Activated CD4-positive, alpha-beta T cell treated with anti-CD3 and anti-CD28 coated beads, Interleukin-10, Interleukin-2, amounts not matched to agents 100 ng/mL and 50 ng/mL, durations not matched to agents 16 hours and 8 hours (primary cell): ENCODE data around the gene TNFAIP8L1.

ENCODE experiments used
- DNase-seq: peaks from one replicate; pipeline ENCODE4 v3.0.0-alpha.2; 2020

TNFAIP8L1 gene

DNA sequence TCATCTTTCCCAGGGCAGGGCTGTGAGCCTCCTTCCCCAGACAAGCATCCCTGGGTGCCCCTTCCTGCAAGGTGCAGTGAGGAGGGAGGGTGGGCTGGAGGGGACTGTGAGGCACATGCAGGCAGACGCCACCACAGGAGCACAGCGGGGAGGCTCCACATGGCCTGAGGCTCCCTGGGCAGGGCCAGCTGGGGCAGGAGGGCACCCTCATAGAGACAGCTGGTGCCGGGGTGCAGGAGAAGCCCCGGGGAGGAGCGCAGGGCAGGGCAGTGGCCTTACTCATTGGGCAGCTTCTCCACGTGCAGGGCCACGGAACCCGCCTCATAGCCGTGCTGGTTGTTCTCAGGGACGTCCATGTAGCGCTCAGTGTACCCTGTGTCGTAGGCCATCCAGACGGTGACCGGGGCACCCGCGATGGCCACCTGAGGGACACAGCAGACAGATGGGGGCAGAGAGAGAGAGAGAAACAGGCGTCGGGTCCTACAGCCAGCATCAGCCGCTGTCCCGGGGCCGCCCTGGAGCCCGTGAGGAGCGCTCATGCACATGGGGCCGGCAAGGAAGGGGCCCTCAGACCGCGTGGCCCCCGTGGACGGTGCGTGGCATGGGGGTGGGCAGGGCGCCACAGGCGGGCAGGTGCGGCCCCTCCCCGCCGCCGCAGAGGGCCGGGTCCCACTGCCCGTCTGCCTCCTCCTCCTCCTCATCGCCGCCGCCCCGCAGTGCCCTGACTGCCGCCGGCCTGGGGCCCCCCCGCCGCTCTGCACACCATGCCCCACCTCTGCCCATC, 43.3 kb downstream of the TNFAIP8L1 start:
- DNase-seq = no peak

DNA sequence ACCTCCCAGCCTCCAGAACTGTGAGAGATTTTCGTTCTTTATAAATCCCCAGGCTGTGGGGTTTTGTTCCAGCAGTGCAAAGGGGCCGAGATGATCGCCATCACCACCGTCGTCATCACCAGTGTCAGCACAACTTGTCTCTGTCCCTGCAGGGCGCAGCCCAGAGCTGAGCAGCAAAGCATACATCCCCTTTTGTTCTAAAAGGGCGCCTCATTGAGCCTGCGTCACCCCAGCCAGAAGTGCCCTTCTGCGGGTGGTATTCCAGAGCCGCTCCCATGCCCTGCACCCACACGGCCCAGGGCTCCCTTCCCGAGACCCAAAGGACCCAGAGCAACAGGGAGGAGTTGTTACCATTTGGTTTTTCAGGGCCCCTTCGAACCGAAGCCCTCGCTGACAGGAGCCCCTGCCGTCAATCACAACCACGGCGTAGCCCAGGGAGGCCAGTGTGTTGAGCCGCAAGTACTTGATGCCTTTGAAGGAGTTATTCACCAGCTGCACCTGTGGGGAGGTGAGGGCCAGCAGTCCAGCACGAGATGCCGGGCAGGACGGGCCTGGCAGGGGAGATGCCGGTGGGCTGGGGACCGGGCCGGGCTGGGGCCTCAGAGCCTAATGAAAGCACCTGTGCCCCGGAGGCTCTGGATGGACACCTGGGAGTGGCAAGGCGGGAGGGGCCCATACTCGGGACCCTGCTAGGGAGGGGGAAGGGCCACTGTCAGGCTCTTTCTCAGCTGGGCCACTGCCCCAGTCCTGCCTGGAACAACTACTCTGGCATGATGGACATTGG, 45.2 kb downstream of the TNFAIP8L1 start:
- no peak for DNase-seq

- no peak for DNase-seq
These were observed 47.4 kb downstream of the TNFAIP8L1 start for GRCh38 chr19:4686700-4687099.

DNA sequence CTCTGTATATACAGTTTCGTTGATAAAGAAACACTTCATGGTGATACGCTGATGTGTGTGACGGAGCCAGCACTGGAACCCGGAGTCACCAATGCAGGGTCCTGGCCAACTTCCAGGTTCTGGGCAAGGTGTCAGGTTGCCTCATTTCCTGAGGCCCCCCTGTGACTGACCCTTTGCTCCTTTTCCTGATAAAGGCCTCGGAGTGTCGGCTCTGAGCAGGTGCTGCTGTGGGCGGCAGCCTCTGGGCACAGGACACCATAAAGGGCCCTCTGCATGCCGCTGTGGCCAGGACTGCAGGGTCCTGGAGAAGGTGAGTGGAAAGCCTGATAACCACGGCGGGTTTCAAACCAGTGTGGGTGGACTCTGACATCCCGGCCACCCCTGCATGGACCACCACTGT, 48.1 kb downstream of the TNFAIP8L1 start:
- no peak for DNase-seq

DNA sequence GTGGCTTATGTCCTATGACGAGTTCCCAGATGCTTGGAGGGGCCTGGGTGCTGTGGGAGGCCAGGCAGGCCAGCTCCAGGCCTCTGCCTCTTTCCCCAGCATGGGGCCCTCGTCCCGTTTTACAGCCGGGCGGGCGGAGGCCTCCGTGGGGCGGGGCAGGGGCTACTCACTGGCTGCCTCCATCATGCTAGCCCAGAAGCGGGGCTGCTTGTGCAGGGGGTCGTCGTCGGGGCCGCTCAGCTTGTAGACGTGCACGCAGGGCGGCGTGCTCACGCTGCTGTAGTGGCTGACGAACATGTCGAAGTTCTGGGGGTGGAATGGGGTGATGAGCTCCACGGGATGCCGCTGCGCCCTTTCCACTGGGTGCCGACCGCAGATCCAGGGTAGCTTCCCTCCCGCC, 49.3 kb downstream of the TNFAIP8L1 start:
- DNase-seq = no peak

GRCh38 chr19:4689403-4689802, 50.1 kb downstream of the TNFAIP8L1 start:
- no peak for DNase-seq

- DNase-seq = no peak
These were observed 51.0 kb downstream of the TNFAIP8L1 start for GRCh38 chr19:4690361-4690760.

DNA sequence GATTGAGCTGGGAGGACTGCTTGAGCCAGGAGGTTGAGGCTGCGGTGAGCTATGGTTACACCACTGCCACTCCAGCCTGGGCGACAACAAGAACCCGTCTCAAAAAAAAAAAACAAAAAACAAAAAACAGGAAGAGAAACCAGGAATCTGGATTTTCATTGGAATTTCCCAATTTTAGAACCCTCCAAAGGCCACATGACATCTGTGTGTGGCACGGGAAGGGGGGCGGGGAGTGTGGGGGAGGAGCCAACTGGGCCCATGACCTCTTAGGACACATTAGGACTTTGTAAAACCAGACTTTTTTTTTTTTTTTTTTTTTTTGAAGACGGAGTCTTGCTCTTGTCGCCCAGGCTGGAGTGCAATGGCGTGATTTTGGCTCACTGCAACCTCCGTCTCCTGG, 52.1 kb downstream of the TNFAIP8L1 start:
- DNase-seq = no peak

DNA sequence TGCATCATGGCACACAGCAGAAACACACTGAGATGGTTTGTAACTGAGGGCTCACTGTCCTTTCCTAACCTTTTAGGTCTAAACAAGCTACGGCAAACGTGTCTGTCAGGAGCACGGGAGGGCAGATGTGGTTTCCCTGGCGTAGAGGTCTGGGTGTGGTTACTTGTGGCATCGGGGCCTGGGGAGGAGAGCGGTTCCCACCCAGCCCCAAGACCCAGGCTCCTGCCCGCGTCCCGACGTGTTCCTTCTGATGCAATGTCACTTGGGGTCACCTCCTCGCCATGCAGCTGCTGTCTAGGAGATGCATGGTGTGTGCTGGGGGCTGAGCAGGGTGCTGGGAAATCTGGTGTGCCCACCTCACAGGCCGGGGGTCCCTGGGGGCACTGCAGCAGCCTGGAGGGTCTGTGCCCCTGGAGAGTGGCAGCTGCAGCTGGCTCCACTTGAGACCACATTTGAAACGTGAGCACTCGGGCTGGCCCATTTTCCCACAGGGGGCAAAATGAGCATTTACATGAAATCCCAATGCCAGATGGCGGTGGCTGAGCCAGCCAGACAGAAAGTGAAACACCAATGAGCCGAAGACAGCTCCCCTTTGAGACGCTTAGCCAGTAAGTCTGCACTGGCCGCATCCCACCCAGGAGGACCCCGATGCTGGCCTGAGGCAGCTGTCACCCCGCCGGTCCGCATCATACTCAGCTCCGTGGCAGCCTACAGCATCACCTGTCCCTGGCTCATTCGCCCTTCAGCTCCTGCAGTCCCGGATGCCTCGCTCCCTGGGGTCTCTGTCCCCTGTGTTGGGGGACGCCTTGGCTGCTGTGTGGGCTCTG, 53.1 kb downstream of the TNFAIP8L1 start:
- DNase-seq = no peak

DNA sequence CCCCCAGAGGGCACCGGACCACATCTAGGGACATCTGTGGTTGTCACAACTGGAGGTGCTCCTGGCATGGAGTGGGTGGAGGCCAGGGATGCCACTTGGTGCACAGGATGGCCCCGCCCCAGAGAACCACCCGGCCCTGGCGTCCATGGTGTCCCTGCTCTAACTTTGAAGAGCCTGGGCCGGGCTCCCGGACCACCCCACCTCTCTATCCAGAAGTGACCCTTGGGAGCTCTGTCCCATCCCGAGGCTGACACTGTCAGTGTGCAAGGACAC, 53.7 kb downstream of the TNFAIP8L1 start:
- DNase-seq = no peak

DNA sequence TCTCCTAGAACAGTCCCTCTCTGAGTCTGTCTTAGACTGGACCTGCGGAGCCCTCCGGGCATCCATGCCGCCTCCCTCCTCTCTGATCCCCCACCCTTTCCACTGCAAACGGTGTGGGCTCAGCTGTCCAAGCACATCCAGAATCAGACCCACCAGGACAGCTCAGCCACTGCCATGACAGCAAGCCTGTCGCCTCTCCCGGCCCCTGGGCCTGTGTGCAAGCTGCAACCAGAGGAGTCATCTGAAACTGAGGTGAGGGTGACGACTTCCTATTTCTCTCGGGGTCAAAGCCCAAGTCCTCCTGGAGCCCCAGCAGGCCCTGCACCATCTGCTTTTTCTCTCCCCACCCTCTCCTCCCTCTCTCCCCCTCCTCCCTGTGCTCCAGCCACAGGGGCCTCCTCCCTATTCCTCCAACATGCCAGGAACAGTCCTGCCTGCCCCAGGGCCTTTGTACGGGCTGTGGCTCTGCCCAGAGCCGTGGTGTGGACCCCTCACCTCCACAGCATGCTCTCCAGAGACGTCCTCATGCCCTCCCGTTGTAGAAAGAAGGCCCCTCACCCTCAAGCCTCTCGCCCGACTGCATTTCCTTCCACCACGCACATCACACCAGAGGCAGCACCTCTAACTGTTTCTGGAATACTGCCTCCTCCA, 54.3 kb downstream of the TNFAIP8L1 start:
- no peak for DNase-seq

- no peak for DNase-seq
These were observed 55.1 kb downstream of the TNFAIP8L1 start for GRCh38 chr19:4694211-4694987.

- DNase-seq = no peak
These were observed 56.0 kb downstream of the TNFAIP8L1 start for GRCh38 chr19:4695224-4695731.

DNA sequence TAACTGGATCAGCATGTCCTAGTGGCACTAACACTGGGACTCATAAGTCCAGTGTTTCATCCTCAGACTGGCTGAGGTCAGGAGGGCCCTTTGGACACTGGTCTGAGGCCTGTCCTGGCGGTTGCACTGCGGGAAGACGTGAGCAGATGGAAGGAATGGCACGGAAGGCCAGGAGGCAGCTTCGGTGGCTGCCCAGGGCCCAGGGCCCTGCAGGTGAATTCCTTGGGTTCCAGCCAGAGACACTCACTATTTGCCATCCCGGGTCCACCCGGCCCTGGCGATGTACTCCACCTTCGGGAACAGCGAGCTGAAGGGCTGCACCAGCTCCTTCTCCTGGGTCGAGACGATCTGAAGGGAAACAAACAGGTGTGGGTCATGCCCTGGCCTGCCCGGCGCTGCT, 58.0 kb downstream of the TNFAIP8L1 start:
- DNase-seq = no peak

DNA sequence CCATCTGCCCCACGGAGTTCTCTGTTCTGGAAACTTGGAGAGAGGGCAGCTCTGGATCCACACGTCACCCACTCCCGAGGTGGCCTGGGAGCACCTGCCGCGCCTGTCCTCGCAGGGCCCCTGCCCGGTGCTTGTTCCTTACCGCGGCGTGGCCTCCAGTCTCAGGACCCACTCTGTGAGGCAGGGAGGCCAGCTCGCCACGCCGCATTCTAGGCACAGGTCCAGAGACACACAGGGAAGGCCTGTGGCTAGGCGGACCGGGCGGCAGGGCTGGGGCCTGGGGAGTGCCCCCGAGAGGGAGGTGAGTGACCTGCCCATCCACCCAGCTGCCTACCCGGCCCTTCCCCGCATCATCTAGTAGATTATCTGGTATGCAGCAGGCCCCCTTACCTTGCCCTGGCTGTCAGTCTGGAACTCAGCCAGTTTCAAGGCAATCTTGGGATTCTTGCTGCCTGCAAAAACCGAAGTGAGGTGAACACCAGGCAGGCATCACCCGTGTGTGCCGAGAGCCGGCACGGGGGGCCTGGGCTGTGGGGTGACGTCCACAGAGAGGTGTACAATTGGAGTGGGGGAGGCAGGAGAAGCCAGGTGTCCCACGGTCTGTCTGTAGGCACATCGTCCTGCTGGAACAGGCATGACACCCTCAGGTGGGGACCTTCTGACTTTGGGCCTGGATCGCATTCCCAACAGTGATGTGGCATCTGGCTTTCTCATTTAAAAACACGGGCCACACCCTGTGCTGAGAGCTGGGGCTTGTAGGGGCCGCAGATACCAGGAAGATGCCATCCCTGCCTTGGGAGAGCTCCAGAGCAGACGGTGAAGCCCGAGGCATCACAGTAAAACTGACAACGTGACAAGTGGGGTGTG, 60.7 kb downstream of the TNFAIP8L1 start:
- DNase-seq = no peak

GRCh38 chr19:4700693-4700970, 61.3 kb downstream of the TNFAIP8L1 start:
- no peak for DNase-seq

DNA sequence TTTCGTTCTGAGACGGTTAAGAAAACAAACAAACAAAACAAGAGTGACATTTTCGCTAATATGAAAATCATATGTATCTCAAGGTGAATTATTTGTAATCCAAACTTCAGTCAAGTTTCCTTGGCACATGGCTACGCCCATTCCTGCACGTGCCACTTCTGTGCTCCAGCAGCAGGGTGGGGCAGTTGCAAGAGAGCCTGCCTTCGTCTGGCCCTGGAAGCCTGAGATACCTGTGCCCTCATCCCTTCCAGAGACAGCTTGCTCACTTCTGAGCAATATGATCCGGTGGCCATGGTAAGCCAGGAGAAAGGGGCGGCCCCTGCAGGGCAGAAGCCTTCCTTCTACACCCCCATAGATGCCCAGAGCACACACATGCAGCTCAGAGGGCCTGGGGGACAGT, 62.2 kb downstream of the TNFAIP8L1 start:
- no peak for DNase-seq

- no peak for DNase-seq
These were observed 63.4 kb downstream of the TNFAIP8L1 start for GRCh38 chr19:4702764-4703163.

- DNase-seq = no peak
These were observed 64.5 kb downstream of the TNFAIP8L1 start for GRCh38 chr19:4703671-4704316.

- DNase-seq = no peak
These were observed 65.0 kb downstream of the TNFAIP8L1 start for GRCh38 chr19:4704317-4704673.
